Caco-2 (cell line): ENCODE measurements around the gene PCID2. TPM values are rescaled to one million over a fixed set of nuclear protein-coding genes. Genes with fewer than 3 reads are reported as not detected.
"Not testable (repeated sequence)": the region's sequence is repeated elsewhere in the genome, so short reads cannot be mapped to it uniquely, and the experiment has no call there.

Experiments
- BruUV-seq: library from RNA; stranded (reverse); fragments of 400-500 nt; replicated peaks from 2 replicates; lab custom pipeline; 2021; lab: Mats Ljungman, UMichigan
- CTCF ChIA-PET: fragments of 300-600 bp; sonication (Branson Sonifier 250); formaldehyde crosslinking; loops from one replicate; lab custom pipeline; 2022; ENCODE audit warnings: antibody characterized with exemption; lab: Charles Lee
- POLR2A ChIA-PET: fragments of 300-600 bp; sonication (Branson Sonifier 250); formaldehyde crosslinking; loops from one replicate; lab custom pipeline; 2022; ENCODE audit warnings: antibody characterized with exemption; lab: Charles Lee
- DNase-seq, 2 experiments: peaks; one replicate each; pipeline versions ENCODE4 v3.0.0 to v3.0.0-alpha.2; 2020 to 2022
- H3K27me3 ChIP-seq: replicated peaks from 2 replicates; pipeline ENCODE4 v1.6.0; 2011; ENCODE audit warnings: low read length; ENCODE audit not compliant: control insufficient read depth, insufficient read depth
- H3K36me3 ChIP-seq: 2 replicates; pipeline ENCODE4 v1.5.1; 2011; ENCODE audit warnings: low read length; ENCODE audit not compliant: control insufficient read depth, insufficient read depth
- H3K4me1 ChIP-seq: fragments of 250-450 bp; sonication (Bioruptor Pico); 2 replicates; pipeline ENCODE4 v1.5.1; 2020; ENCODE audit warnings: mild to moderate bottlenecking
- H3K4me3 ChIP-seq: 2 replicates; pipeline ENCODE4 v1.5.1; 2011; ENCODE audit warnings: low read depth, mild to moderate bottlenecking, control low read depth, low read length
- H3K9me3 ChIP-seq: fragments of 250-450 bp; sonication (Bioruptor Pico); 2 replicates; pipeline ENCODE4 v1.5.1; 2020; ENCODE audit warnings: mild to moderate bottlenecking, moderate library complexity
- H3K27ac Mint-ChIP-seq: one replicate; pipeline ENCODE4 v1.8.0; 2022; ENCODE audit warnings: mixed read lengths; ENCODE audit not compliant: unreplicated experiment
- H3K27me3 Mint-ChIP-seq: one replicate; pipeline ENCODE4 v1.8.0; 2022; ENCODE audit warnings: mixed read lengths; ENCODE audit not compliant: insufficient read depth, unreplicated experiment
- H3K36me3 Mint-ChIP-seq: one replicate; pipeline ENCODE4 v1.8.0; 2022; ENCODE audit warnings: mild to moderate bottlenecking, mixed read lengths; ENCODE audit not compliant: insufficient read depth, unreplicated experiment
- H3K4me1 Mint-ChIP-seq: one replicate; pipeline ENCODE4 v1.8.0; 2022; ENCODE audit warnings: low read depth, mixed read lengths; ENCODE audit not compliant: unreplicated experiment
- H3K4me3 Mint-ChIP-seq: one replicate; pipeline ENCODE4 v1.8.0; 2022; ENCODE audit warnings: mild to moderate bottlenecking, moderate library complexity, mixed read lengths; ENCODE audit not compliant: unreplicated experiment
- H3K9me3 Mint-ChIP-seq: one replicate; pipeline ENCODE4 v1.8.0; 2022; ENCODE audit warnings: mixed read lengths; ENCODE audit not compliant: unreplicated experiment
- CTCF ChIP-seq, 2 experiments: fragments of 200-600 bp in 1 of 2; IDR thresholded peaks; 1 replicate in 1 of 2; 2 replicates in 1 of 2; pipeline versions ENCODE4 v1.5.1 to v1.8.0; 2011 to 2022; ENCODE audit warnings: antibody characterized with exemption in 1 of 2, control low read depth in 1 of 2, inconsistent platforms in 1 of 2, low read depth in 1 of 2, low read length in 1 of 2, mild to moderate bottlenecking in 1 of 2, moderate library complexity in 1 of 2; ENCODE audit not compliant: insufficient read depth in 1 of 2, severe bottlenecking in 1 of 2, unreplicated experiment in 1 of 2
- intact Hi-C: fragments of 100-400 bp; cut with micrococcal nuclease; formaldehyde crosslinking; loops from one replicate; pipeline ENCODE4 v1.10.0; 2022; ENCODE audit not compliant: unreplicated experiment
- total RNA-seq: library from RNA; stranded (reverse); gene quantifications from 2 replicates; pipeline ENCODE4 v1.2.3, GENCODE V29; 2022

PCID2 gene
- total RNA-seq, 1 experiment from 2014 or later, result 81.5 TPM

- ChIA-PET POLR2A (no interaction called here), CTCF (no interaction called here)
- TF ChIP-seq CTCF (IDR thresholded peaks at IDR 0.05; ENCODE audit: insufficient read depth in 1 of 2, low read depth in 1 of 2, low read length in 1 of 2, severe bottlenecking in 1 of 2, unreplicated experiment in 1 of 2), result no peak
- intact Hi-C loops, result no loop called here
- BruUV-seq, result no TSS peak
- Mint-ChIP-seq H3K36me3 (peaks cover 9% of the 10 kb centered on the region), H3K9me3 (no peaks in the 10 kb centered on the region), H3K4me1 (peaks cover 12% of the 10 kb centered on the region), H3K4me3 (no peak overlapping the region), H3K27ac (no peak overlapping the region), H3K27me3 (peaks cover 12% of the 10 kb centered on the region)
- H3K4me3 ChIP-seq, result no peak overlapping the region
- H3K36me3 ChIP-seq, result no peaks in the 10 kb centered on the region
- peaks cover 7% of the 10 kb centered on the region for H3K4me1 ChIP-seq
- DNase-seq, result no peak
- no peaks in the 10 kb centered on the region for H3K9me3 ChIP-seq
- H3K27me3 ChIP-seq, result no peaks in the 10 kb centered on the region
Observed at GRCh38 chr13:113162783-113163685, 45.4 kb downstream of the PCID2 start.

- peaks cover 12% of the 10 kb centered on the region for H3K27me3 Mint-ChIP-seq
- H3K27ac Mint-ChIP-seq, H3K4me3 ChIP-seq, intact Hi-C loops, DNase-seq, BruUV-seq, H3K36me3 Mint-ChIP-seq, H3K27me3 ChIP-seq, H3K4me3 Mint-ChIP-seq, POLR2A ChIA-PET, H3K4me1 ChIP-seq, H3K9me3 Mint-ChIP-seq, H3K36me3 ChIP-seq, H3K9me3 ChIP-seq, CTCF ChIA-PET: not testable (repeated sequence)
- peaks cover 13% of the 10 kb centered on the region for H3K4me1 Mint-ChIP-seq
Observed at GRCh38 chr13:113161975-113162374, 46.5 kb downstream of the PCID2 start.

GRCh38 chr13:113161433-113161832, 47.0 kb downstream of the PCID2 start:
- intact Hi-C loops, result no loop called here
- H3K27me3 ChIP-seq, result no peaks in the 10 kb centered on the region
- TF ChIP-seq CTCF (IDR thresholded peaks at IDR 0.05; ENCODE audit: insufficient read depth in 1 of 2, low read depth in 1 of 2, low read length in 1 of 2, severe bottlenecking in 1 of 2, unreplicated experiment in 1 of 2), result no peak
- Mint-ChIP-seq H3K9me3 (no peaks in the 10 kb centered on the region), H3K4me3 (no peak overlapping the region), H3K36me3 (peaks cover 6% of the 10 kb centered on the region), H3K4me1 (peaks cover 13% of the 10 kb centered on the region), H3K27ac (no peak overlapping the region), H3K27me3 (peaks cover 12% of the 10 kb centered on the region)
- H3K36me3 ChIP-seq, result no peaks in the 10 kb centered on the region
- CTCF ChIA-PET, result no interaction called here
- H3K9me3 ChIP-seq, result 0 out of 2 replicates have a peak, but pooled peaks cover 1% of the 10 kb centered on the region
- no peak for DNase-seq
- no TSS peak for BruUV-seq
- H3K4me1 ChIP-seq, result peaks cover 7% of the 10 kb centered on the region
- POLR2A ChIA-PET, result no interaction called here
- no peak overlapping the region for H3K4me3 ChIP-seq
